Endothelial cell of umbilical vein (primary cell): ENCODE results near the gene EPHA5.

Experiments used
- JUN ChIP-seq: IDR thresholded peaks from 2 replicates; pipeline ENCODE4 v1.6.1; 2011; ENCODE audit warnings: borderline replicate concordance, low read depth; ENCODE audit not compliant: insufficient read length, insufficient read depth
- POLR2A ChIP-seq: IDR thresholded peaks from 2 replicates; pipeline ENCODE4 v1.6.1; 2012; ENCODE audit warnings: low read depth, mild to moderate bottlenecking, control low read depth, low read length
- POLR2AphosphoS5 ChIP-seq: IDR thresholded peaks from 2 replicates; pipeline ENCODE4 v1.6.1; 2012; ENCODE audit warnings: low read depth, mild to moderate bottlenecking, control low read depth, low read length, moderate library complexity; ENCODE audit not compliant: insufficient read depth
- TF ChIP-seq, protein P1 (sequence below), 2 donors: IDR thresholded peaks; 1 replicate in 1 of 2; 2 replicates in 1 of 2; pipeline ENCODE4 v1.5.1; 2011; ENCODE audit warnings: low read length in 2 of 2, mild to moderate bottlenecking in 2 of 2, moderate library complexity in 2 of 2, control low read depth in 1 of 2, inconsistent platforms in 1 of 2, low read depth in 1 of 2; ENCODE audit not compliant: insufficient read depth in 1 of 2; ENCODE audit errors: extremely low read depth in 1 of 2

DNA sequence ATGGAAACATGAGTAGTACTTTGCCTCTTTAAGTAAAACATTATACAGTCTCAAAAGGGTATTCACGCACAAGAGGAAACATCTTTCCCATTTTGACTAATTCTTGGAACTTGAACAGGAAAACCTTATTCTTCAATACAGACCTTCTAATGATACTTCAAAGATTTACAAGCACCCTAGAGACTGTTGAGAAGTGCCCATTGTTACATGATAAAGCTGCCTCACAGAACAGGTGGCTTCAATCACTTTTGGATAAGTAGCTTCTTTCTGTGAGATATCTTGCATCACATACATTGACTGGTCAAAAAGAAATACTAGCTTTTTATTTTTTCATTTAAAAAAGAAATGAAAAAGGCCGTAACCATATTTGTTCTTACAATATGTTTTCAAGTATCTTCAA is 219.4 kb downstream of the EPHA5 start:
- TF ChIP-seq, protein P1, sequence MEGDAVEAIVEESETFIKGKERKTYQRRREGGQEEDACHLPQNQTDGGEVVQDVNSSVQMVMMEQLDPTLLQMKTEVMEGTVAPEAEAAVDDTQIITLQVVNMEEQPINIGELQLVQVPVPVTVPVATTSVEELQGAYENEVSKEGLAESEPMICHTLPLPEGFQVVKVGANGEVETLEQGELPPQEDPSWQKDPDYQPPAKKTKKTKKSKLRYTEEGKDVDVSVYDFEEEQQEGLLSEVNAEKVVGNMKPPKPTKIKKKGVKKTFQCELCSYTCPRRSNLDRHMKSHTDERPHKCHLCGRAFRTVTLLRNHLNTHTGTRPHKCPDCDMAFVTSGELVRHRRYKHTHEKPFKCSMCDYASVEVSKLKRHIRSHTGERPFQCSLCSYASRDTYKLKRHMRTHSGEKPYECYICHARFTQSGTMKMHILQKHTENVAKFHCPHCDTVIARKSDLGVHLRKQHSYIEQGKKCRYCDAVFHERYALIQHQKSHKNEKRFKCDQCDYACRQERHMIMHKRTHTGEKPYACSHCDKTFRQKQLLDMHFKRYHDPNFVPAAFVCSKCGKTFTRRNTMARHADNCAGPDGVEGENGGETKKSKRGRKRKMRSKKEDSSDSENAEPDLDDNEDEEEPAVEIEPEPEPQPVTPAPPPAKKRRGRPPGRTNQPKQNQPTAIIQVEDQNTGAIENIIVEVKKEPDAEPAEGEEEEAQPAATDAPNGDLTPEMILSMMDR (IDR thresholded peaks at IDR 0.05; ENCODE audit: extremely low read depth in 1 of 2, insufficient read depth in 1 of 2, low read depth in 1 of 2, low read length in 2 of 2) = no peak
- TF ChIP-seq POLR2AphosphoS5 = no peak
- TF ChIP-seq POLR2A = no peak
- TF ChIP-seq JUN = no peak
